Mesodermal cell (in vitro differentiated cells): ENCODE data around the gene B3GAT1.
"Not testable (repeated sequence)": the region's sequence is repeated elsewhere in the genome, so short reads cannot be mapped to it uniquely, and the experiment has no call there.

Source experiments
- H3K27ac ChIP-seq: 2 replicates; pipeline ENCODE4 v1.7.0; 2013; ENCODE audit warnings: mild to moderate bottlenecking, low read depth, low read length, moderate library complexity; ENCODE audit not compliant: severe bottlenecking
- H3K36me3 ChIP-seq: 2 replicates; pipeline ENCODE4 v1.7.1; 2013; ENCODE audit warnings: mild to moderate bottlenecking, low read length, moderate library complexity; ENCODE audit not compliant: control insufficient read depth, insufficient read depth
- H3K4me1 ChIP-seq: one replicate; pipeline ENCODE4 v1.7.1; 2013; ENCODE audit warnings: mild to moderate bottlenecking, low read length; ENCODE audit not compliant: insufficient read depth, control insufficient read depth, poor library complexity, severe bottlenecking
- H3K4me3 ChIP-seq: 2 replicates; pipeline ENCODE4 v1.7.0; 2013; ENCODE audit warnings: low read length, control low read depth, mild to moderate bottlenecking; ENCODE audit not compliant: insufficient read depth, poor library complexity, severe bottlenecking; ENCODE audit errors: extremely low read depth
- H3K9me3 ChIP-seq: 2 replicates; pipeline ENCODE4 v1.7.1; 2013; ENCODE audit warnings: mild to moderate bottlenecking, low read length, moderate library complexity; ENCODE audit not compliant: control insufficient read depth
- WGBS, 2 experiments: methylation state at CpG; one replicate each; pipeline ENCODE4 v1.1.5; 2013; ENCODE audit warnings: missing lambda C conversion rate in 2 of 2; ENCODE audit not compliant: insufficient coverage in 2 of 2; 5-methylcytosine and 5-hydroxymethylcytosine counted together

B3GAT1 gene

GRCh38 chr11:134349109-134349801, 62.8 kb downstream of the B3GAT1 start:
- Histone ChIP-seq H3K27ac (no peak overlapping the region), H3K4me1 (no peaks in the 10 kb centered on the region), H3K4me3 (no peak overlapping the region), H3K36me3 (no peaks in the 10 kb centered on the region), H3K9me3 (no peaks in the 10 kb centered on the region)
- 74 to 79% methylated on average over 5 of the region's 6 CpGs for WGBS, 2 experiments

GRCh38 chr11:134347441-134347840, 64.6 kb downstream of the B3GAT1 start:
- Histone ChIP-seq H3K9me3 (no peaks in the 10 kb centered on the region), H3K36me3 (no peaks in the 10 kb centered on the region), H3K27ac (no peak overlapping the region), H3K4me3 (no peak overlapping the region), H3K4me1 (peaks cover 4% of the 10 kb centered on the region)
- WGBS, 2 experiments: 92 to 96% methylated on average over 9 of the region's 10 CpGs

GRCh38 chr11:134346976-134347350, 65.1 kb downstream of the B3GAT1 start:
- Histone ChIP-seq H3K36me3 (no peaks in the 10 kb centered on the region), H3K27ac (no peak overlapping the region), H3K4me3 (no peak overlapping the region), H3K9me3 (no peaks in the 10 kb centered on the region), H3K4me1 (peaks cover 4% of the 10 kb centered on the region)
- 83 to 84% methylated on average over 1 to 5 of the region's 5 CpGs for WGBS, 2 experiments

- Histone ChIP-seq H3K4me3 (no peak overlapping the region), H3K27ac (no peak overlapping the region), H3K9me3 (no peaks in the 10 kb centered on the region), H3K4me1 (peaks cover 4% of the 10 kb centered on the region), H3K36me3 (no peaks in the 10 kb centered on the region)
- WGBS, 2 experiments: 94% methylated on average over 15 to 16 of the region's 22 CpGs
These were observed 65.7 kb downstream of the B3GAT1 start for GRCh38 chr11:134346101-134346975.

- no peaks in the 10 kb centered on the region for H3K36me3 ChIP-seq
- no peaks in the 10 kb centered on the region for H3K9me3 ChIP-seq
- no peak overlapping the region for H3K4me3 ChIP-seq
- H3K27ac ChIP-seq: no peak overlapping the region
- WGBS, 2 experiments: 90 to 97% methylated on average over 2 to 3 of the region's 4 CpGs
- peaks cover 4% of the 10 kb centered on the region for H3K4me1 ChIP-seq
These were observed 66.8 kb downstream of the B3GAT1 start for GRCh38 chr11:134345237-134345550.

GRCh38 chr11:134344497-134345236, 67.4 kb downstream of the B3GAT1 start:
- 90 to 95% methylated on average over 9 to 20 of the region's 28 CpGs for WGBS, 2 experiments
- not testable (repeated sequence) for H3K27ac ChIP-seq, H3K9me3 ChIP-seq, H3K4me3 ChIP-seq, H3K36me3 ChIP-seq, H3K4me1 ChIP-seq

GRCh38 chr11:134343646-134344045, 68.4 kb downstream of the B3GAT1 start:
- Histone ChIP-seq H3K4me1 (peaks cover 4% of the 10 kb centered on the region), H3K4me3 (no peak overlapping the region), H3K9me3 (no peaks in the 10 kb centered on the region), H3K27ac (no peak overlapping the region), H3K36me3 (no peaks in the 10 kb centered on the region)
- 85 to 86% methylated on average over 13 to 14 of the region's 15 CpGs for WGBS, 2 experiments

GRCh38 chr11:134342572-134343340, 69.3 kb downstream of the B3GAT1 start:
- 94 to 95% methylated on average over 27 of the region's 30 CpGs for WGBS, 2 experiments
- no peaks in the 10 kb centered on the region for H3K9me3 ChIP-seq
- no peak overlapping the region for H3K27ac ChIP-seq
- H3K4me1 ChIP-seq: peaks cover 4% of the 10 kb centered on the region
- H3K4me3 ChIP-seq: no peak overlapping the region
- H3K36me3 ChIP-seq: no peaks in the 10 kb centered on the region

GRCh38 chr11:134341805-134342571, 70.1 kb downstream of the B3GAT1 start:
- 95 to 96% methylated on average over 54 to 68 of the region's 68 CpGs for WGBS, 2 experiments
- H3K4me1 ChIP-seq: peaks cover 4% of the 10 kb centered on the region
- no peaks in the 10 kb centered on the region for H3K9me3 ChIP-seq
- H3K27ac ChIP-seq: no peak overlapping the region
- H3K4me3 ChIP-seq: no peak overlapping the region
- no peaks in the 10 kb centered on the region for H3K36me3 ChIP-seq
